Body of pancreas (tissue), 4 donors: ENCODE results near the gene PLA2G2C. TPM values are rescaled to one million over a fixed set of nuclear protein-coding genes. Genes with fewer than 3 reads are reported as not detected.

Experiments used
- ATAC-seq: fragments of 150-250 bp; one replicate; pipeline ENCODE4 v1.9.1; 2016
- DNase-seq, 4 donors: peaks; one replicate each; pipeline ENCODE4 v3.0.0-alpha.2; 2019
- H3K27ac ChIP-seq, 4 donors: fragments of 200-600 bp; sonication (generic); 1 replicate in 3 of 4; 2 replicates in 1 of 4; pipeline versions ENCODE4 v1.5.1 to v1.6.1; 2016 to 2019; ENCODE audit warnings: mild to moderate bottlenecking in 1 of 4, mixed read lengths in 1 of 4, moderate library complexity in 1 of 4
- H3K27me3 ChIP-seq, 2 donors: fragments of 200-600 bp; sonication (generic); one replicate each; pipeline ENCODE4 v1.6.0; 2016; ENCODE audit warnings: mild to moderate bottlenecking in 1 of 2
- H3K36me3 ChIP-seq, 2 donors: fragments of 200-600 bp; sonication (generic); replicated peaks in 1 of 2; 2 replicates each; pipeline ENCODE4 v1.5.1; 2016; ENCODE audit warnings: low read depth in 2 of 2; ENCODE audit not compliant: insufficient read depth in 1 of 2
- H3K4me1 ChIP-seq: fragments of 200-600 bp; sonication (generic); one replicate; pipeline ENCODE4 v1.6.0; 2016
- H3K4me3 ChIP-seq, 2 donors: fragments of 200-600 bp; sonication (generic); 1 replicate in 1 of 2; 2 replicates in 1 of 2; pipeline ENCODE4 v1.5.1; 2016 to 2019
- H3K9me3 ChIP-seq, 3 donors: fragments of 200-600 bp; sonication (generic); 1 replicate in 2 of 3; 2 replicates in 1 of 3; pipeline ENCODE4 v1.5.1; 2016
- CTCF ChIP-seq, 7 experiments: fragments of 450-650 bp in 4 of 7; fragments of 200-600 bp in 3 of 7; sonication (generic) in 3 of 7; IDR thresholded peaks; one replicate each; pipeline ENCODE4 v1.5.1; 2016 to 2019; ENCODE audit warnings: antibody characterized with exemption in 7 of 7
- POLR2A ChIP-seq, 3 donors: fragments of 450-650 bp; IDR thresholded peaks; one replicate each; pipeline ENCODE4 v1.6.1; 2016; ENCODE audit warnings: antibody characterized with exemption in 3 of 3, mild to moderate bottlenecking in 2 of 3
- WGBS, 2 donors: methylation state at CpG; one replicate each; pipeline ENCODE4 v1.1.5; 2017; 5-methylcytosine and 5-hydroxymethylcytosine counted together
- intact Hi-C: fragments of 100-400 bp; cut with DNase I; formaldehyde crosslinking; loops from one replicate; pipeline ENCODE4 v1.15.1; 2023
- total RNA-seq, 2 donors: library from RNA; depleted of rRNA; stranded (reverse); fragments of >200 nt; gene quantifications; one replicate each; pipeline ENCODE4 v1.1.0, GENCODE V29; 2016

PLA2G2C gene
- total RNA-seq, 2 donors from 2014 or later, result not detected

DNA sequence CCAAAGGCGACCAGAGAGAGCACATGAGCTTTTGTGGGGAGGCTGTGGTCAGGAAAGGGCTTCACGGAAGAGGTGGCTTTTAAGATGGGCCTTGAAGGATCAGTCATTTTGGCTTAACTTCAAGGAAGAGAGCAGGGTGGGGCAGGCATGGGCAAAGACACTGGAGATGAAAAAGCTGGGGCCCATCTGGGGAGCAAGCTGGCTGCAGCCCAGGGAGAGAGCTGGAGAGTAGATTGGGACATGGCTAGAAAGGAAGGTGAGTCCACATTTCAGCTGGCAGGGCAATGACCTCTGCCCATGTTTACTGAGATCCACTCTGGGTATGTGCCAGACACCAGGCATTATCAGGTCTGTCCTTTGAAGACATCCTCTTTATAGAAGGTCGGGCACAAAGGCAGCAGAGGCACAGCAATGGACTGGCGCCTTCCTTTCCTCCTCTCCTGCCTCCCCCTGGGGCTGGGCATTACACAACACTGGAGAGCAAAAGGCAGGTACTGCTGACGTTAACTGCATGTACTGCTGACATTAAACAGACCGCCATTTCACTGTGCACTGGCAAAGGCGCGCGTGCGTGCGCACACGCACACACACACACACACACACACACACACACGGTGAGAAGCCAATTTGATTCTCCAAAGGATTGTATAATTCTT is 2.6 kb downstream of the PLA2G2C start:
- ATAC-seq (no peak), DNase-seq (no peak)
- WGBS, 2 donors, result 73 to 80% methylated on average over 12 to 13 of the region's 13 CpGs
- H3K4me1 ChIP-seq, result peaks cover 11% of the 10 kb centered on the region
- no peak overlapping the region for H3K27ac ChIP-seq
- no peaks in the 10 kb centered on the region for H3K27me3 ChIP-seq
- no peaks in the 10 kb centered on the region for H3K9me3 ChIP-seq
- TF ChIP-seq CTCF (IDR thresholded peaks at IDR 0.05) (no peak), POLR2A (IDR thresholded peaks at IDR 0.05) (no peak)
- H3K36me3 ChIP-seq, result no peaks in the 10 kb centered on the region
- intact Hi-C loops, result no loop called here
- no peak overlapping the region for H3K4me3 ChIP-seq

GRCh38 chr1:20183035-20183434 is 3.3 kb downstream of the PLA2G2C start:
- Histone ChIP-seq H3K4me3 (no peak overlapping the region), H3K27ac (no peak overlapping the region), H3K36me3 (no peaks in the 10 kb centered on the region), H3K4me1 (peaks cover 11% of the 10 kb centered on the region), H3K27me3 (no peaks in the 10 kb centered on the region), H3K9me3 (no peaks in the 10 kb centered on the region)
- ATAC-seq (no peak), DNase-seq (no peak)
- TF ChIP-seq CTCF (IDR thresholded peaks at IDR 0.05) (no peak), POLR2A (IDR thresholded peaks at IDR 0.05) (no peak)
- 42 to 48% methylated on average over 8 to 10 of the region's 10 CpGs for whole genome bisulfite sequencing, 2 donors
- intact Hi-C loops, result no loop called here

- H3K36me3 ChIP-seq, result no peaks in the 10 kb centered on the region
- intact Hi-C loops, result no loop called here
- ATAC-seq, result no peak
- no peaks in the 10 kb centered on the region for H3K9me3 ChIP-seq
- H3K4me3 ChIP-seq, result no peak overlapping the region
- no peak overlapping the region for H3K27ac ChIP-seq
- no peak for TF ChIP-seq POLR2A (IDR thresholded peaks at IDR 0.05)
- TF ChIP-seq CTCF (IDR thresholded peaks at IDR 0.05), result no peak
- no peaks in the 10 kb centered on the region for H3K27me3 ChIP-seq
- no peak for DNase-seq
- peaks cover 11% of the 10 kb centered on the region for H3K4me1 ChIP-seq
Measured at GRCh38 chr1:20182415-20182814, 3.9 kb downstream of the PLA2G2C start.

- H3K9me3 ChIP-seq, result no peaks in the 10 kb centered on the region
- no peak overlapping the region for H3K27ac ChIP-seq
- DNase-seq (no peak), ATAC-seq (no peak)
- no peaks in the 10 kb centered on the region for H3K36me3 ChIP-seq
- 33 to 56% methylated on average over 3 of the region's 3 CpGs for WGBS, 2 donors
- H3K27me3 ChIP-seq, result no peaks in the 10 kb centered on the region
- H3K4me1 ChIP-seq, result peaks cover 3% of the 10 kb centered on the region
- H3K4me3 ChIP-seq, result no peak overlapping the region
- intact Hi-C loops, result no loop called here
- TF ChIP-seq CTCF (IDR thresholded peaks at IDR 0.05), result no peak
- TF ChIP-seq POLR2A (IDR thresholded peaks at IDR 0.05), result no peak
Measured at GRCh38 chr1:20180844-20181207, 5.5 kb downstream of the PLA2G2C start.

GRCh38 chr1:20180129-20180843 is 6.0 kb downstream of the PLA2G2C start:
- H3K9me3 ChIP-seq, result no peaks in the 10 kb centered on the region
- no peaks in the 10 kb centered on the region for H3K27me3 ChIP-seq
- H3K4me1 ChIP-seq, result no peaks in the 10 kb centered on the region
- no peak overlapping the region for H3K27ac ChIP-seq
- ATAC-seq (no peak), DNase-seq (no peak)
- H3K4me3 ChIP-seq, result no peak overlapping the region
- intact Hi-C loops, result no loop called here
- H3K36me3 ChIP-seq, result no peaks in the 10 kb centered on the region
- TF ChIP-seq POLR2A (IDR thresholded peaks at IDR 0.05) (no peak), CTCF (IDR thresholded peaks at IDR 0.05) (no peak)
- 43 to 45% methylated on average over 6 of the region's 6 CpGs for WGBS, 2 donors
